ENCODE measurements around the gene FAM177B. TPM values are rescaled to one million over a fixed set of nuclear protein-coding genes. Genes with fewer than 3 reads are reported as not detected.

The FAM177B gene
- total and polyA plus RNA-seq, 2 donors (not counting 1 experiment from before 2014, with no cell fraction given): not detected

DNA sequence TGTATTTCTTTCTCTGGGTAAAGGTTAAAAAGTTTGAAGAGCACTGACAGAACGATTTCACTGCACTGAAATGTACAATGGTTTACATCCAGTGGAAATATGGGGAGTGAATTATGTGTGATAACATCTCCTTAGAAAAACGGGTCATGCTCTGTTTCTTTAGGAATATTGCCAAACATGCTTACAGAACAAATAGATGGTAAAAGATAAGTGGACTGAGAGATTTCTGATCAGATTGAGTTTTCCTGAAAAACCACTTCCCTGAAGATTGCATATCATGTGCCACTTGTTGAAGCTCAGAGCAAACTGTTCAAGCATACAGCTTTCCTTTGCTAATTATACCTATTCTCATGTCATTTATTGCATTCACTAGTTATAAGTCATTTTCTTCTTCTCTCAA, 47.9 kb downstream of the FAM177B start:
- H3K9ac ChIP-seq (ENCODE audit: insufficient read depth, low read length): no peak overlapping the region
- no peaks in the 10 kb centered on the region for H3K9me3 ChIP-seq (ENCODE audit: control insufficient read depth, insufficient read depth, low read depth, low read length)
- no peak for DNase-seq (ENCODE audit: low read depth in 2 of 2)
- H3K4me2 ChIP-seq (ENCODE audit: extremely low read depth, insufficient read depth, low read length): no peak overlapping the region
- H3K27me3 ChIP-seq (ENCODE audit: control insufficient read depth, insufficient read depth, low read length): no peaks in the 10 kb centered on the region
- no peak overlapping the region for H2AFZ ChIP-seq (ENCODE audit: low read length)
- H3K4me3 ChIP-seq (replicated peaks in 1 of 4; ENCODE audit: control extremely low read depth in 1 of 4, insufficient read depth in 1 of 4, low read depth in 3 of 4, low read length in 4 of 4): no peak overlapping the region
- H3K79me2 ChIP-seq (ENCODE audit: control insufficient read depth, insufficient read depth, low read length): no peaks in the 10 kb centered on the region
- no peaks in the 10 kb centered on the region for H3K36me3 ChIP-seq (ENCODE audit: control insufficient read depth, insufficient read depth, low read length)
- TF ChIP-seq, protein P1, sequence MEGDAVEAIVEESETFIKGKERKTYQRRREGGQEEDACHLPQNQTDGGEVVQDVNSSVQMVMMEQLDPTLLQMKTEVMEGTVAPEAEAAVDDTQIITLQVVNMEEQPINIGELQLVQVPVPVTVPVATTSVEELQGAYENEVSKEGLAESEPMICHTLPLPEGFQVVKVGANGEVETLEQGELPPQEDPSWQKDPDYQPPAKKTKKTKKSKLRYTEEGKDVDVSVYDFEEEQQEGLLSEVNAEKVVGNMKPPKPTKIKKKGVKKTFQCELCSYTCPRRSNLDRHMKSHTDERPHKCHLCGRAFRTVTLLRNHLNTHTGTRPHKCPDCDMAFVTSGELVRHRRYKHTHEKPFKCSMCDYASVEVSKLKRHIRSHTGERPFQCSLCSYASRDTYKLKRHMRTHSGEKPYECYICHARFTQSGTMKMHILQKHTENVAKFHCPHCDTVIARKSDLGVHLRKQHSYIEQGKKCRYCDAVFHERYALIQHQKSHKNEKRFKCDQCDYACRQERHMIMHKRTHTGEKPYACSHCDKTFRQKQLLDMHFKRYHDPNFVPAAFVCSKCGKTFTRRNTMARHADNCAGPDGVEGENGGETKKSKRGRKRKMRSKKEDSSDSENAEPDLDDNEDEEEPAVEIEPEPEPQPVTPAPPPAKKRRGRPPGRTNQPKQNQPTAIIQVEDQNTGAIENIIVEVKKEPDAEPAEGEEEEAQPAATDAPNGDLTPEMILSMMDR (conservative IDR thresholded peaks at IDR 0.05 in 1 of 2, IDR thresholded peaks at IDR 0.05 in 1 of 2; ENCODE audit: low read depth in 1 of 2, low read length in 2 of 2): no peak
- no peak for TF ChIP-seq EZH2 (IDR thresholded peaks at IDR 0.05; ENCODE audit: low read length, missing control alignments)
- H3K4me1 ChIP-seq (ENCODE audit: control insufficient read depth, extremely low read depth, insufficient read depth, low read length): no peaks in the 10 kb centered on the region
- H4K20me1 ChIP-seq (ENCODE audit: control insufficient read depth, extremely low read depth, insufficient read depth, low read length): no peaks in the 10 kb centered on the region
- H3K27ac ChIP-seq (ENCODE audit: insufficient read depth, low read length): no peak overlapping the region

DNA sequence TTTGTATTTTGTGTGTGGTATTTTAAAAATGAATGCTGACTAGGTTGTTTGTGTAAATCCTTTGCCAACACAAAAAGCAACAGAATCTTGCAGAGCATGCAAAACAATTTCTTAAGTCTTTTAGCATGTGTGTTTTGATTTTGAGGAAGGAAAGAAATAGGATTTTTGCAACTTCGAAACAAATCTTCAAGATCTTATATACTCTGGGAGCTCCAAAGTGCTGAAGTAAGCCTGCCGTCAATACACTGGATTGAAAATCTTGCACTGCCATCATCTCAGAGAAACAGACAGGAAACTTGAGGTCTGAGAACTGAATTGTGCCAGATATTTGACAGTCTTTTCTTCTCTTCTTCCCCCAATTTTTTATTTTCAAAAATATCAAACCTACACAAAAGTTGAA, 48.5 kb downstream of the FAM177B start:
- H3K79me2 ChIP-seq (ENCODE audit: control insufficient read depth, insufficient read depth, low read length): no peaks in the 10 kb centered on the region
- H3K9ac ChIP-seq (ENCODE audit: insufficient read depth, low read length): no peak overlapping the region
- DNase-seq (ENCODE audit: low read depth in 2 of 2): no peak
- no peaks in the 10 kb centered on the region for H3K9me3 ChIP-seq (ENCODE audit: control insufficient read depth, insufficient read depth, low read depth, low read length)
- TF ChIP-seq EZH2 (IDR thresholded peaks at IDR 0.05; ENCODE audit: low read length, missing control alignments): no peak
- TF ChIP-seq, protein P1 (conservative IDR thresholded peaks at IDR 0.05 in 1 of 2, IDR thresholded peaks at IDR 0.05 in 1 of 2; ENCODE audit: low read depth in 1 of 2, low read length in 2 of 2): no peak
- no peaks in the 10 kb centered on the region for H3K27me3 ChIP-seq (ENCODE audit: control insufficient read depth, insufficient read depth, low read length)
- H3K36me3 ChIP-seq (ENCODE audit: control insufficient read depth, insufficient read depth, low read length): no peaks in the 10 kb centered on the region
- H3K4me1 ChIP-seq (ENCODE audit: control insufficient read depth, extremely low read depth, insufficient read depth, low read length): no peaks in the 10 kb centered on the region
- no peak overlapping the region for H3K4me3 ChIP-seq (replicated peaks in 1 of 4; ENCODE audit: control extremely low read depth in 1 of 4, insufficient read depth in 1 of 4, low read depth in 3 of 4, low read length in 4 of 4)
- no peak overlapping the region for H3K27ac ChIP-seq (ENCODE audit: insufficient read depth, low read length)
- H2AFZ ChIP-seq (ENCODE audit: low read length): no peak overlapping the region
- H4K20me1 ChIP-seq (ENCODE audit: control insufficient read depth, extremely low read depth, insufficient read depth, low read length): no peaks in the 10 kb centered on the region
- H3K4me2 ChIP-seq (ENCODE audit: extremely low read depth, insufficient read depth, low read length): no peak overlapping the region

DNA sequence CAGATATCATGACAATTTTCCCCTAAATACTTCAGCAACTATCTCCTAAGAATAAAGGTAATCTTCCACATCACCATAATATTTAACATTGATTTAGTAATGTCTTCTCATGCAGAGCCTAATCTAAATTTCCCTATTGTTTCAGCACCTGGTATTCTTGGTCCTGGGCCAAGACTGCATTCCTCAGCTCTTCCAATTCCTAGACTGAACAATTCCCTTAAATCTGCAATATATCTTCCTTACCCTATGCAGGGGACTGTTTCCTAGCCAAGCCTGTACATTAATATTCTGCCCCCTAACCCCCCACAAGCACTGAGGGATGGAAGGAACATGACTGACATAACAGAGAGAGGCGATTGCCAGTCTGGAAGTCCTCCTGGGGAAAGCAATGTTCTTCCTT, 49.1 kb downstream of the FAM177B start:
- no peak overlapping the region for H2AFZ ChIP-seq (ENCODE audit: low read length)

More for the DNA sequence above, 49.1 kb downstream of the FAM177B start:
- peak in 1 of 2 donors; percentile 32 for DNase-seq (ENCODE audit: low read depth in 2 of 2)
- Histone ChIP-seq H3K9me3 (ENCODE audit: control insufficient read depth, insufficient read depth, low read depth, low read length) (no peaks in the 10 kb centered on the region), H3K27me3 (ENCODE audit: control insufficient read depth, insufficient read depth, low read length) (no peaks in the 10 kb centered on the region), H3K4me3 (replicated peaks in 1 of 4; ENCODE audit: control extremely low read depth in 1 of 4, insufficient read depth in 1 of 4, low read depth in 3 of 4, low read length in 4 of 4) (no peak overlapping the region), H3K4me1 (ENCODE audit: control insufficient read depth, extremely low read depth, insufficient read depth, low read length) (no peaks in the 10 kb centered on the region), H3K27ac (ENCODE audit: insufficient read depth, low read length) (no peak overlapping the region), H3K4me2 (ENCODE audit: extremely low read depth, insufficient read depth, low read length) (no peak overlapping the region), H4K20me1 (ENCODE audit: control insufficient read depth, extremely low read depth, insufficient read depth, low read length) (no peaks in the 10 kb centered on the region), H3K9ac (ENCODE audit: insufficient read depth, low read length) (no peak overlapping the region), H3K36me3 (ENCODE audit: control insufficient read depth, insufficient read depth, low read length) (no peaks in the 10 kb centered on the region), H3K79me2 (ENCODE audit: control insufficient read depth, insufficient read depth, low read length) (no peaks in the 10 kb centered on the region)
- TF ChIP-seq EZH2 (IDR thresholded peaks at IDR 0.05; ENCODE audit: low read length, missing control alignments): no peak
- TF ChIP-seq, protein P1 (conservative IDR thresholded peaks at IDR 0.05 in 1 of 2, IDR thresholded peaks at IDR 0.05 in 1 of 2; ENCODE audit: low read depth in 1 of 2, low read length in 2 of 2): no peak

All from fibroblast of lung (primary cell).